ENCODE results near the gene PCP4. TPM values are rescaled to one million over a fixed set of nuclear protein-coding genes. Genes with fewer than 3 reads are reported as not detected.

The PCP4 gene
- total RNA-seq, 5 donors from 2014 or later (not counting 1 experiment from before 2014, with no cell fraction given): not detected

DNA sequence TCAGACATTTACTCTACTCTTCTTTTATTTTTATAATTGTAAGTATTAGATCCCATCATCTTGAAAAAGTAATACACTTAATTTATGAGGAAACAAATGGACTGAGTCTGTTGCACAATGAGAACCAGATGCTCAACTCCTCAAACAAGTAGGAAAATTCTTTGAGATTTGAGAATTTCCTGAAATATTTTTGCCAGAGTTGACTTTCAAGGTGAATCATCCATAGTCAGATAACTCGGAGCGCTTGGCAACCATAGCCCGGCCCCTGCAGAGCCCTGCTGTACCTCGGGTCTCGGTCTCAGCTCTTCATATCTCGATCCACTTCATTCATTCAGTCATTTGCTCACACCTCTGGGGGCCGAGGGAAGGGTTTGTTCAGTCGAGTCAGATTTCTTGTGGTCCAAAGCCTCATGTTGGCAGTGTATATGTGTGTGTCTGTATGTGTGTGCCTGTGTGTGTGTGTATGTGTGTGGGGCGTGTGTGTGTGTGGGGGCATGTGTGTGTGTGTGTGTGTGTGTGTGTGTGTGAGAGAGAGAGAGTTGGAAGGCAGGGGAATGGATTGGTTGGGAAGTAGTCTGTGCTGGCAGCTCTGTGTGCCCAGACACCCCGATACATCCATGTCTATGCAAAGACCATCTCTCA, 18.1 kb upstream of the PCP4 start:
- Mint-ChIP-seq H3K9me3 (peaks cover 0 to 5% (median 3%) of the 10 kb centered on the region in 3 donors), H3K36me3 (no peaks in the 10 kb centered on the region), H3K27ac (no peak overlapping the region), H3K4me1 (no peaks in the 10 kb centered on the region), H3K4me3 (no peak overlapping the region), H3K27me3 (peaks cover 0 to 2% of the 10 kb centered on the region in 2 donors)
- POLR2A ChIA-PET: no interaction called here
- WGBS (ENCODE audit: insufficient coverage): 76% methylated on average over 5 of the region's 10 CpGs
- Histone ChIP-seq H3K4me1 (ENCODE audit: control insufficient read depth in 1 of 2, extremely low read depth in 1 of 2, insufficient read depth in 2 of 2, low read length in 2 of 2) (no peaks in the 10 kb centered on the region), H3K4me3 (ENCODE audit: control insufficient read depth in 1 of 2, extremely low read depth in 1 of 2, low read length in 1 of 2) (no peak overlapping the region), H3K36me3 (ENCODE audit: control insufficient read depth in 2 of 2, extremely low read depth in 1 of 2, insufficient read depth in 1 of 2, low read length in 1 of 2) (no peaks in the 10 kb centered on the region), H3K9me3 (no peaks in the 10 kb centered on the region), H3K27me3 (replicated peaks in 1 of 2; ENCODE audit: control insufficient read depth in 2 of 2, extremely low read depth in 1 of 2, insufficient read depth in 2 of 2, low read length in 1 of 2) (peaks cover 0 to 7% of the 10 kb centered on the region in 2 experiments), H3K27ac (ENCODE audit: low read length) (no peak overlapping the region)
- CTCF ChIA-PET: no interaction called here
- ATAC-seq (replicated peaks in 1 of 4) (no peak), DNase-seq (no peak)

- H3K27ac ChIP-seq (ENCODE audit: low read length): no peak overlapping the region
- no peaks in the 10 kb centered on the region for H3K4me1 ChIP-seq (ENCODE audit: control insufficient read depth in 1 of 2, extremely low read depth in 1 of 2, insufficient read depth in 2 of 2, low read length in 2 of 2)
- no peaks in the 10 kb centered on the region for H3K9me3 ChIP-seq
- no peak overlapping the region for H3K4me3 ChIP-seq (ENCODE audit: control insufficient read depth in 1 of 2, extremely low read depth in 1 of 2, low read length in 1 of 2)
- Mint-ChIP-seq H3K9me3 (peaks cover 3 to 4% (median 3%) of the 10 kb centered on the region in 3 donors), H3K27ac (no peak overlapping the region), H3K4me3 (no peak overlapping the region), H3K27me3 (no peaks in the 10 kb centered on the region), H3K36me3 (no peaks in the 10 kb centered on the region), H3K4me1 (no peaks in the 10 kb centered on the region)
- CTCF ChIA-PET: no interaction called here
- ATAC-seq (replicated peaks in 1 of 4): no peak
- 60% methylated on average over 1 of the region's 2 CpGs for WGBS (ENCODE audit: insufficient coverage)
- H3K36me3 ChIP-seq (ENCODE audit: control insufficient read depth in 2 of 2, extremely low read depth in 1 of 2, insufficient read depth in 1 of 2, low read length in 1 of 2): no peaks in the 10 kb centered on the region
- H3K27me3 ChIP-seq (replicated peaks in 1 of 2; ENCODE audit: control insufficient read depth in 2 of 2, extremely low read depth in 1 of 2, insufficient read depth in 2 of 2, low read length in 1 of 2): peaks cover 0 to 7% of the 10 kb centered on the region in 2 experiments
- POLR2A ChIA-PET: no interaction called here
- no peak for DNase-seq
Measured at GRCh38 chr21:39850333-39850732, 16.9 kb upstream of the PCP4 start.

DNA sequence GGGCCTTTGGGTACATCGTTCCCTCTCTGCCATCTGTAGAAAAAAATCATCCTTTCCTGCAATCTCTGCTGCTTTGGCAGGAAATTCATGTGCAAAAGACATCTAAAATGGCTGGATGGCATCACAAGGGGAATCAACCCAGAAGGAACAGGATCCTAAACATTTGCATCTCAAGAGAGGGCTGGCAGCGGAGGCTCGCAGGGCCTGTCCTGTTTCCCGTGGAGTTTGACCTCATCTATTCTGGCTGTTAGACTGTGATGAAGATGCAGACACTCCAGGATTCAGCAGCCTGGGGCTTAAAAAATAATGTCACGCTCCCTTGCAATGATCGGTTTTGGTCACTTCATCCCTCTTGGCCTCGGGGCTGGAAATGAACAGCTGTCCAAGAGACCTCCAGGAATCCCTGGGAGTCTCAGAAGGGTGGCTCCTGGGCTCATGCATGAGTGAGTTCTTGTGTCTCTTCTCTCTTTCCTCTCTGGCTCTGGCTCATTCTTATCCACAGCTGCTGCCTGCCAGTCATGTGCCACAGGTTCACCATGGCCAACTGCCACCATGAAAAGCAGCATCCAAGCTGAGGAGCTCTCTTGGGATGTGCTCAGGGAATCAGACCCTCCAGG, 16.1 kb upstream of the PCP4 start:
- Histone ChIP-seq H3K27ac (ENCODE audit: low read length) (no peak overlapping the region), H3K36me3 (ENCODE audit: control insufficient read depth in 2 of 2, extremely low read depth in 1 of 2, insufficient read depth in 1 of 2, low read length in 1 of 2) (no peaks in the 10 kb centered on the region), H3K9me3 (no peaks in the 10 kb centered on the region), H3K4me3 (ENCODE audit: control insufficient read depth in 1 of 2, extremely low read depth in 1 of 2, low read length in 1 of 2) (no peak overlapping the region), H3K4me1 (ENCODE audit: control insufficient read depth in 1 of 2, extremely low read depth in 1 of 2, insufficient read depth in 2 of 2, low read length in 2 of 2) (no peaks in the 10 kb centered on the region), H3K27me3 (replicated peaks in 1 of 2; ENCODE audit: control insufficient read depth in 2 of 2, extremely low read depth in 1 of 2, insufficient read depth in 2 of 2, low read length in 1 of 2) (peaks cover 0 to 7% of the 10 kb centered on the region in 2 experiments)
- Mint-ChIP-seq H3K9me3 (peaks cover 3 to 4% (median 4%) of the 10 kb centered on the region in 3 donors), H3K4me3 (no peak overlapping the region), H3K4me1 (no peaks in the 10 kb centered on the region), H3K27me3 (no peaks in the 10 kb centered on the region), H3K36me3 (no peaks in the 10 kb centered on the region), H3K27ac (no peak overlapping the region)
- no peak for DNase-seq
- ChIA-PET CTCF (no interaction called here), POLR2A (no interaction called here)
- WGBS (ENCODE audit: insufficient coverage): 89% methylated on average over 7 of the region's 7 CpGs
- ATAC-seq (replicated peaks in 1 of 4): no peak

DNA sequence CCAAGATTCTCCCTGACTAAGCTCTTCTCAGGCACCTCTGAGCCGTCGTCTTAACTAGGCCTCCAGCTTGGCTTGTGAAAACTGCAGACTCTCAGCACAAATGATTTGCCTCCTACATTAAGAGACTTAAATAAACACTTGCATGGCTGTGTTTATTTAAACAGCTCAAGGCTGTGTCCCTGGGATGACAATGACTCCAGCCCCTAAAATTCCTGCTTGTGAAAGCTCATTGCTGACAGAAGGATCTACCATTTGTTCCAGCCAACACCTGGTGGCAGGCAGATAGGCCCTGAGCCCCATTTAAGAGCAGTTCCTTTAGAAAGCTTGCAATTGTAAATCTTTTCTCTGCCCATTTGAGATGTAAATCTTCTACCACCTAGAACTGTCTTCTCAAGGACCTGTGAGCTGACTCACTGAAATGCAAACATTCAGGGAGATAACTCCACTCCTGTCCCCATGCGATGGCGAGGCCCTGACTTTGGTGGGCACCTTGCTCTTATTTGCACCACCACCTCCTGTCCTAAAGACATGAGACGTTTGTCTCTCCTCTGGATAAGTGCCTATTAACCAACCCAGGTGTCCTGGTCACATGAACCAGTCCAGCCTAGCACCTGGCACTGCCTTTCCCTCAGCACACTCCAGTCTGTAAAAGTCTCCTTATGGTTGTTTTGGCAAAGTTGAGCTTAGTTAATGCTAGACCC, 15.1 kb upstream of the PCP4 start:
- no peak overlapping the region for H3K4me3 ChIP-seq (ENCODE audit: control insufficient read depth in 1 of 2, extremely low read depth in 1 of 2, low read length in 1 of 2)
- no peaks in the 10 kb centered on the region for H3K4me1 Mint-ChIP-seq
- H3K27me3 Mint-ChIP-seq: no peaks in the 10 kb centered on the region
- POLR2A ChIA-PET: no interaction called here
- no peaks in the 10 kb centered on the region for H3K4me1 ChIP-seq (ENCODE audit: control insufficient read depth in 1 of 2, extremely low read depth in 1 of 2, insufficient read depth in 2 of 2, low read length in 2 of 2)
- H3K9me3 Mint-ChIP-seq: peaks cover 4 to 8% (median 6%) of the 10 kb centered on the region in 3 donors
- 36% methylated on average over 5 of the region's 5 CpGs for WGBS (ENCODE audit: insufficient coverage)
- DNase-seq (no peak), ATAC-seq (replicated peaks in 1 of 4) (no peak)
- CTCF ChIA-PET: no interaction called here
- H3K4me3 Mint-ChIP-seq: no peak overlapping the region
- H3K27ac ChIP-seq (ENCODE audit: low read length): no peak overlapping the region
- H3K36me3 Mint-ChIP-seq: no peaks in the 10 kb centered on the region
- H3K27ac Mint-ChIP-seq: no peak overlapping the region
- no peaks in the 10 kb centered on the region for H3K36me3 ChIP-seq (ENCODE audit: control insufficient read depth in 2 of 2, extremely low read depth in 1 of 2, insufficient read depth in 1 of 2, low read length in 1 of 2)
- H3K9me3 ChIP-seq: no peaks in the 10 kb centered on the region
- peaks cover 0 to 7% of the 10 kb centered on the region in 2 experiments for H3K27me3 ChIP-seq (replicated peaks in 1 of 2; ENCODE audit: control insufficient read depth in 2 of 2, extremely low read depth in 1 of 2, insufficient read depth in 2 of 2, low read length in 1 of 2)

DNA sequence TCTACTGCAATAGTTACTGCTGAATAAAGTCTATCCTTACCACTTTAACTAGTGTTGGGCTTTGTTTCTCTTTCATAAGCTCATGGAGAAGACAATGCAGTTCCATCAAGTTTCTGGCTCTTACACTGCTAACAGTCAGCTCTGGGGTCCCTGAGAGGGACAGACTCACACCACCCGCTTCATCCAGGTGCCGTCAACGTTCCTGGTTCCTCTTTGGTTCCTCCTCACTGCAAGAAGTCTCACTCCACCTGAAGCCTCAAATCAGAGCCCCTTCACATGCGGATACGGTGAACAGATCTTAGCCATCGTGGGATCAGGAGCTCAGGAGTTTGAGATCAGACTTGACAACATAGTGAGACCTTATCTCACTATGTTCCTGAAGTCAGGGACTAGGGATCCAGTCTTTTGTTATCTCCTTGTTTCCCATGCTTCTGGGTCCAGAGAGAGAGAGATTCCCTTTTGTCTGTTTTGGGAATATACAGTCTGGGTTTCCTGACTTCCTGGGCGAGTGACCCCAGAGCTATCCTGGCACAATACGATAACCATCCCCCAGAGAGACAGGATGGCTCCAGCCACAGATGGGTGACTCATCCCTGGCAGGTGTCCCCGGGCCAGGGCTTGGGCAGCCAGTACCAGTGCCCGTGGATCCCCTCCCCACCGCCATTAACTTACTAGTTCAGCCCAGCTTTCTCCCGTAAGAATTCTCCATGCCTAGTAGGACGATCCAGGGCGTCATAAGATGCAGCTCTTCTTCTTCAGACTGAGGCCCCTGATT, 14.3 kb upstream of the PCP4 start:
- Mint-ChIP-seq H3K4me1 (no peaks in the 10 kb centered on the region), H3K27ac (no peak overlapping the region), H3K4me3 (no peak overlapping the region), H3K27me3 (no peaks in the 10 kb centered on the region), H3K9me3 (peaks cover 4 to 9% (median 9%) of the 10 kb centered on the region in 3 donors), H3K36me3 (no peaks in the 10 kb centered on the region)
- H3K9me3 ChIP-seq: no peaks in the 10 kb centered on the region
- ATAC-seq (replicated peaks in 1 of 4) (no peak), DNase-seq (no peak)
- no peaks in the 10 kb centered on the region for H3K36me3 ChIP-seq (ENCODE audit: control insufficient read depth in 2 of 2, extremely low read depth in 1 of 2, insufficient read depth in 1 of 2, low read length in 1 of 2)
- 75% methylated on average over 13 of the region's 14 CpGs for WGBS (ENCODE audit: insufficient coverage)
- POLR2A ChIA-PET: interaction anchor here in 1 of 2 donors (0.6 kb wide), 1 partner anchor 37 kb away, joined by 4 read pairs; no protein-coding TSS in a partner anchor
- no peak overlapping the region for H3K27ac ChIP-seq (ENCODE audit: low read length)
- H3K4me3 ChIP-seq (ENCODE audit: control insufficient read depth in 1 of 2, extremely low read depth in 1 of 2, low read length in 1 of 2): no peak overlapping the region
- no peaks in the 10 kb centered on the region for H3K4me1 ChIP-seq (ENCODE audit: control insufficient read depth in 1 of 2, extremely low read depth in 1 of 2, insufficient read depth in 2 of 2, low read length in 2 of 2)
- CTCF ChIA-PET: no interaction called here
- H3K27me3 ChIP-seq (replicated peaks in 1 of 2; ENCODE audit: control insufficient read depth in 2 of 2, extremely low read depth in 1 of 2, insufficient read depth in 2 of 2, low read length in 1 of 2): peaks cover 0 to 4% of the 10 kb centered on the region in 2 experiments

DNA sequence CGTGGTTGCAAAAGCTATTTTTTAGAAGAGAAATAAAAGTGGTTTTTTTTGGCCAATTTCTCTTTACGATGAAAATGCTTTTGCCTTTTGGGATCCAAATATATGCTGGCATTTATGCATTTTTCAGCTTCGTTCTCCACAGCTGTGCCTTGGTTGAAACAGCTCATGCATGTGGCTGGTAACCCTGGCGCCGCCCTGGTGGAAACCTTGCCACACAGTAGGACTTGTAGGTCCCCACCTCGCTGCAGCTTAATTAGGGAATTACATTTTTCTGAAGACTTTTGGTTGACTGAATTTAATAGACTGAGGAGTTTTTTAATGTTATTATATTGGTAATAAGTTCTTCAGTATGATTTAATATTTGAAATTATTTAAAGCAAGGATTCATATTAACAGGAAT, 12.7 kb upstream of the PCP4 start:
- POLR2A ChIA-PET: no interaction called here
- ATAC-seq (replicated peaks in 1 of 4): no peak

More for the DNA sequence above, 12.7 kb upstream of the PCP4 start:
- Mint-ChIP-seq H3K27ac (no peak overlapping the region), H3K9me3 (peaks cover 4 to 13% (median 9%) of the 10 kb centered on the region in 3 donors), H3K4me1 (no peaks in the 10 kb centered on the region), H3K36me3 (no peaks in the 10 kb centered on the region), H3K27me3 (no peaks in the 10 kb centered on the region), H3K4me3 (no peak overlapping the region)
- Histone ChIP-seq H3K4me1 (ENCODE audit: control insufficient read depth in 1 of 2, extremely low read depth in 1 of 2, insufficient read depth in 2 of 2, low read length in 2 of 2) (no peaks in the 10 kb centered on the region), H3K27ac (ENCODE audit: low read length) (no peak overlapping the region), H3K36me3 (ENCODE audit: control insufficient read depth in 2 of 2, extremely low read depth in 1 of 2, insufficient read depth in 1 of 2, low read length in 1 of 2) (no peaks in the 10 kb centered on the region), H3K27me3 (replicated peaks in 1 of 2; ENCODE audit: control insufficient read depth in 2 of 2, extremely low read depth in 1 of 2, insufficient read depth in 2 of 2, low read length in 1 of 2) (peaks cover 0 to 3% of the 10 kb centered on the region in 2 experiments), H3K4me3 (ENCODE audit: control insufficient read depth in 1 of 2, extremely low read depth in 1 of 2, low read length in 1 of 2) (no peak overlapping the region), H3K9me3 (no peaks in the 10 kb centered on the region)
- CTCF ChIA-PET: no interaction called here
- WGBS (ENCODE audit: insufficient coverage): 88% methylated on average over 3 of the region's 6 CpGs
- DNase-seq: no peak

All from T-cell (primary cell).